Activated B cell treated with CpG ODN at 0.5 μM for 24 hours (primary cell): ENCODE measurements around the gene RARRES1. TPM values are rescaled to one million over a fixed set of nuclear protein-coding genes. Genes with fewer than 3 reads are reported as not detected.

Source experiments
- ATAC-seq: fragments of 200-7000 bp; cut with Tn5 transposase; one replicate; pipeline ENCODE4 v1.10.0; 2021; ENCODE audit warnings: low read depth, mild to moderate bottlenecking, moderate library complexity
- CTCF ChIA-PET: fragments of 350-600 bp; sonication (Branson Sonifier 250); formaldehyde crosslinking; loops from one replicate; lab custom pipeline; 2021; ENCODE audit warnings: antibody characterized with exemption; lab: Charles Lee
- POLR2A ChIA-PET: fragments of 350-600 bp; sonication (Branson Sonifier 250); formaldehyde crosslinking; loops from one replicate; lab custom pipeline; 2021; ENCODE audit warnings: antibody characterized with exemption; lab: Charles Lee
- DNase-seq: peaks from one replicate; pipeline ENCODE4 v3.0.0; 2022
- H3K27ac Mint-ChIP-seq: one replicate; pipeline ENCODE4 v1.8.0; 2020; ENCODE audit warnings: mixed read lengths
- H3K27me3 Mint-ChIP-seq: one replicate; pipeline ENCODE4 v1.8.0; 2021; ENCODE audit warnings: mixed read lengths
- H3K36me3 Mint-ChIP-seq: one replicate; pipeline ENCODE4 v1.8.0; 2021; ENCODE audit warnings: low read depth, mixed read lengths
- H3K4me1 Mint-ChIP-seq: one replicate; pipeline ENCODE4 v1.8.0; 2021; ENCODE audit warnings: mixed read lengths
- H3K4me3 Mint-ChIP-seq: one replicate; pipeline ENCODE4 v1.8.0; 2020; ENCODE audit warnings: mild to moderate bottlenecking, mixed read lengths
- H3K9me3 Mint-ChIP-seq: one replicate; pipeline ENCODE4 v1.8.0; 2020; ENCODE audit warnings: mixed read lengths
- CTCF ChIP-seq: fragments of 200-600 bp; IDR thresholded peaks from one replicate; pipeline ENCODE4 v1.8.0; 2022; ENCODE audit warnings: antibody characterized with exemption, mild to moderate bottlenecking
- intact Hi-C: fragments of 100-400 bp; cut with micrococcal nuclease; formaldehyde crosslinking; loops from one replicate; pipeline ENCODE4 v1.15.1; 2024
- total RNA-seq: library from RNA; stranded (reverse); gene quantifications from 2 replicates; pipeline ENCODE4 v1.2.3, GENCODE V29; 2022

RARRES1 gene
- total RNA-seq, 1 donor from 2014 or later: not detected

- Mint-ChIP-seq H3K9me3 (peaks cover 2% of the 10 kb centered on the region), H3K27ac (no peak overlapping the region), H3K27me3 (no peaks in the 10 kb centered on the region), H3K4me1 (no peaks in the 10 kb centered on the region), H3K4me3 (no peak overlapping the region), H3K36me3 (no peaks in the 10 kb centered on the region)
- POLR2A ChIA-PET: no interaction called here
- CTCF ChIA-PET: interaction anchor here (0.9 to 1.1 kb wide), 2 partner anchors 14 to 18 kb away, joined by 4 to 5 read pairs; no protein-coding TSS in a partner anchor
- intact Hi-C loops: no loop called here
- no peak for TF ChIP-seq CTCF
- no peak for ATAC-seq
- no peak for DNase-seq
Observed at GRCh38 chr3:158777161-158777873, 45.1 kb upstream of the RARRES1 start.

- Mint-ChIP-seq H3K9me3 (peaks cover 2% of the 10 kb centered on the region), H3K36me3 (no peaks in the 10 kb centered on the region), H3K27me3 (no peaks in the 10 kb centered on the region), H3K4me1 (no peaks in the 10 kb centered on the region), H3K27ac (no peak overlapping the region), H3K4me3 (no peak overlapping the region)
- no peak for TF ChIP-seq CTCF
- DNase-seq: no peak
- CTCF ChIA-PET: interaction anchor here (0.9 to 1.1 kb wide), 2 partner anchors 15 to 19 kb away, joined by 4 to 5 read pairs; no protein-coding TSS in a partner anchor
- POLR2A ChIA-PET: no interaction called here
- ATAC-seq: no peak
- intact Hi-C loops: no loop called here
Observed at GRCh38 chr3:158776531-158776930, 44.3 kb upstream of the RARRES1 start.

GRCh38 chr3:158775426-158776410, 43.5 kb upstream of the RARRES1 start:
- intact Hi-C loops: no loop called here
- Mint-ChIP-seq H3K4me1 (no peaks in the 10 kb centered on the region), H3K27me3 (no peaks in the 10 kb centered on the region), H3K36me3 (no peaks in the 10 kb centered on the region), H3K9me3 (peaks cover 2% of the 10 kb centered on the region), H3K27ac (no peak overlapping the region), H3K4me3 (no peak overlapping the region)
- DNase-seq: no peak
- TF ChIP-seq CTCF: no peak
- POLR2A ChIA-PET: no interaction called here
- no peak for ATAC-seq
- CTCF ChIA-PET: no interaction called here

GRCh38 chr3:158774965-158775364, 42.7 kb upstream of the RARRES1 start:
- no peak for ATAC-seq
- intact Hi-C loops: no loop called here
- CTCF ChIA-PET: no interaction called here

More at GRCh38 chr3:158774965-158775364, 42.7 kb upstream of the RARRES1 start:
- POLR2A ChIA-PET: no interaction called here
- Mint-ChIP-seq H3K4me1 (no peaks in the 10 kb centered on the region), H3K27me3 (no peaks in the 10 kb centered on the region), H3K4me3 (no peak overlapping the region), H3K36me3 (no peaks in the 10 kb centered on the region), H3K9me3 (peaks cover 2% of the 10 kb centered on the region), H3K27ac (no peak overlapping the region)
- TF ChIP-seq CTCF: no peak
- no peak for DNase-seq
